ENCODE measurements around the gene DOC2B. TPM values are rescaled to one million over a fixed set of nuclear protein-coding genes. Genes with fewer than 3 reads are reported as not detected.
A peak's percentile ranks its signal among the peaks of the same experiment; 100 is the strongest.

DOC2B gene
- total and polyA plus RNA-seq, 2 of the 13 experiments (the other 11 are each of a cell fraction or from before 2014, with no cell fraction given), result 0.09 to 0.22 TPM

DNA sequence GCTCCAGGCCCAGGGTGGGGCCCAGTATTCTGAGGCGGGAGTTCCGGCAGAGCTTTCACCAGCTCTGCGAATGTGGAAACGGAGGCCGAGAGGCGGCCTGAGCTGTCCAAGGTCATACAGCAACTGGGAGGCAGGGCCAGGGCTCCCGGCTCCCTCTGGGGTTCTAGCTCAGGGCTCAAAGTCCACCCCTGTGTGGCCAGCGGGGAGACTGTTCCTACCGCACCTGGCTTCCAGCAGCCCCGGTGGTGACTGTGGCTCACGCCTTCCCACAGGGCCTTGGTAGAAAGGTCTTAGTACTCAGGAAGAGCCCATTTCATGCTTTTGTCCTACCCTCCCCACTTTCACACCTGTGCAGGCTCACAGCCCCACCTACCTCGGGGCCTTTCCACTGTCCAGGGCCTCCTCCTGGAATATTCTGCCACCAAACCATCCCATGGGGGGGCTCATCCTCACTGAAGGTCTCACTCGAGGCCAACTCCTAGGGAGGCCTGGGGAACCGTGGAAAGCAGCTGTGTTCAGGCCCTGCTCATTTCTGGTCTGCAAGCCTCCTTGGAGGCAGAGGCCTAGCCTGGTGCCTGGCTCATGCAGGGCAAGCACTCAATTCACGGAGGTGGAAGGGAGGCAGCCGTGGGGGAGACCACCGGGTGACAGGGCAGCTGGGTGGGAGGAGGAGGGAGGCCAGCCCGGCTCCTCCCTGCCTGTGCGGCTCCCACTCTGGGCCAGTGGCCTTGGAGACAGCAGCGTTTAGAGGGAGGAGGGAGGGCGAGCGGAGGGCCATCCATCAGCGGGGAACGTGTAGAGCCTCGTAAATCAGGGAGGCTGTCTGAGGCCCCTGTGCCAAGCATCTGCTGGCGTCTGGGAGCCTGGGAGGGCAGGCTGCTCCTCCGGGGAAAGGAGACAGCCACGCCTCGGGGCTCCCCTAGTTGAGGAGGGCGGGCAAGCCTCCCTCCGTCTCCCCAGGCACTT, 12.7 kb upstream of the DOC2B start (continued):
- TF ChIP-seq, protein P1, sequence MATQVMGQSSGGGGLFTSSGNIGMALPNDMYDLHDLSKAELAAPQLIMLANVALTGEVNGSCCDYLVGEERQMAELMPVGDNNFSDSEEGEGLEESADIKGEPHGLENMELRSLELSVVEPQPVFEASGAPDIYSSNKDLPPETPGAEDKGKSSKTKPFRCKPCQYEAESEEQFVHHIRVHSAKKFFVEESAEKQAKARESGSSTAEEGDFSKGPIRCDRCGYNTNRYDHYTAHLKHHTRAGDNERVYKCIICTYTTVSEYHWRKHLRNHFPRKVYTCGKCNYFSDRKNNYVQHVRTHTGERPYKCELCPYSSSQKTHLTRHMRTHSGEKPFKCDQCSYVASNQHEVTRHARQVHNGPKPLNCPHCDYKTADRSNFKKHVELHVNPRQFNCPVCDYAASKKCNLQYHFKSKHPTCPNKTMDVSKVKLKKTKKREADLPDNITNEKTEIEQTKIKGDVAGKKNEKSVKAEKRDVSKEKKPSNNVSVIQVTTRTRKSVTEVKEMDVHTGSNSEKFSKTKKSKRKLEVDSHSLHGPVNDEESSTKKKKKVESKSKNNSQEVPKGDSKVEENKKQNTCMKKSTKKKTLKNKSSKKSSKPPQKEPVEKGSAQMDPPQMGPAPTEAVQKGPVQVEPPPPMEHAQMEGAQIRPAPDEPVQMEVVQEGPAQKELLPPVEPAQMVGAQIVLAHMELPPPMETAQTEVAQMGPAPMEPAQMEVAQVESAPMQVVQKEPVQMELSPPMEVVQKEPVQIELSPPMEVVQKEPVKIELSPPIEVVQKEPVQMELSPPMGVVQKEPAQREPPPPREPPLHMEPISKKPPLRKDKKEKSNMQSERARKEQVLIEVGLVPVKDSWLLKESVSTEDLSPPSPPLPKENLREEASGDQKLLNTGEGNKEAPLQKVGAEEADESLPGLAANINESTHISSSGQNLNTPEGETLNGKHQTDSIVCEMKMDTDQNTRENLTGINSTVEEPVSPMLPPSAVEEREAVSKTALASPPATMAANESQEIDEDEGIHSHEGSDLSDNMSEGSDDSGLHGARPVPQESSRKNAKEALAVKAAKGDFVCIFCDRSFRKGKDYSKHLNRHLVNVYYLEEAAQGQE (IDR thresholded peaks at IDR 0.05; ENCODE audit: borderline replicate concordance in 1 of 2, low read depth in 1 of 2, low read length in 2 of 2), result peak; percentile 4 to 66; a peak in 2 of 4 replicates
- peak; percentile 87; the same call in 1 of the 2 replicates for TF ChIP-seq ESRRA (CRISPR knock-in tag; IDR thresholded peaks at IDR 0.05; ENCODE audit: low read depth)
- no peak for TF ChIP-seq NFIB (CRISPR knock-in tag; IDR thresholded peaks at IDR 0.05; ENCODE audit: borderline replicate concordance)
- no peak for TF ChIP-seq ZNF552 (CRISPR knock-in tag; IDR thresholded peaks at IDR 0.05; ENCODE audit: borderline replicate concordance)
- no peak for TF ChIP-seq ZNF788 (CRISPR knock-in tag; IDR thresholded peaks at IDR 0.05; ENCODE audit: borderline replicate concordance)
- no peak for TF ChIP-seq ZSCAN30 (CRISPR knock-in tag; IDR thresholded peaks at IDR 0.05)
- TF ChIP-seq, protein P2, sequence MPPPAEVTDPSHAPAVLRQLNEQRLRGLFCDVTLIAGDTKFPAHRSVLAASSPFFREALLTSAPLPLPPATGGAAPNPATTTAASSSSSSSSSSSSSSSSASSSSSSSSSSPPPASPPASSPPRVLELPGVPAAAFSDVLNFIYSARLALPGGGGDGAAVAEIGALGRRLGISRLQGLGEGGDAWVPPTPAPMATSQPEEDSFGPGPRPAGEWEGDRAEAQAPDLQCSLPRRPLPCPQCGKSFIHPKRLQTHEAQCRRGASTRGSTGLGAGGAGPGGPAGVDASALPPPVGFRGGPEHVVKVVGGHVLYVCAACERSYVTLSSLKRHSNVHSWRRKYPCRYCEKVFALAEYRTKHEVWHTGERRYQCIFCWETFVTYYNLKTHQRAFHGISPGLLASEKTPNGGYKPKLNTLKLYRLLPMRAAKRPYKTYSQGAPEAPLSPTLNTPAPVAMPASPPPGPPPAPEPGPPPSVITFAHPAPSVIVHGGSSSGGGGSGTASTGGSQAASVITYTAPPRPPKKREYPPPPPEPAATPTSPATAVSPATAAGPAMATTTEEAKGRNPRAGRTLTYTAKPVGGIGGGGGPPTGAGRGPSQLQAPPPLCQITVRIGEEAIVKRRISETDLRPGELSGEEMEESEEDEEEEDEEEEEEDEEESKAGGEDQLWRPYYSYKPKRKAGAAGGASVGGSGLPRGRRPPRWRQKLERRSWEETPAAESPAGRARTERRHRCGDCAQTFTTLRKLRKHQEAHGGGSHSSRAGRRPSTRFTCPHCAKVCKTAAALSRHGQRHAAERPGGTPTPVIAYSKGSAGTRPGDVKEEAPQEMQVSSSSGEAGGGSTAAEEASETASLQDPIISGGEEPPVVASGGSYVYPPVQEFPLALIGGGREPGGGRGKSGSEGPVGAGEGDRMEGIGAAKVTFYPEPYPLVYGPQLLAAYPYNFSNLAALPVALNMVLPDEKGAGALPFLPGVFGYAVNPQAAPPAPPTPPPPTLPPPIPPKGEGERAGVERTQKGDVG (CRISPR knock-in tag; IDR thresholded peaks at IDR 0.05; ENCODE audit: borderline replicate concordance), result 0 out of 2 replicates have a peak, but pooled peaks have one; percentile 53
- 0 out of 2 replicates have a peak, but pooled peaks have one; percentile 66 for TF ChIP-seq ZNF556 (CRISPR knock-in tag; IDR thresholded peaks at IDR 0.05; ENCODE audit: borderline replicate concordance)
- peak; percentile 54; the same call in 1 of the 2 replicates for TF ChIP-seq HDAC2 (CRISPR knock-in tag; IDR thresholded peaks at IDR 0.05)
- no peak for TF ChIP-seq NR2F6 (IDR thresholded peaks at IDR 0.05)
- TF ChIP-seq NR2F6 (CRISPR knock-in tag; IDR thresholded peaks at IDR 0.05), result no peak
- TF ChIP-seq, protein P3, sequence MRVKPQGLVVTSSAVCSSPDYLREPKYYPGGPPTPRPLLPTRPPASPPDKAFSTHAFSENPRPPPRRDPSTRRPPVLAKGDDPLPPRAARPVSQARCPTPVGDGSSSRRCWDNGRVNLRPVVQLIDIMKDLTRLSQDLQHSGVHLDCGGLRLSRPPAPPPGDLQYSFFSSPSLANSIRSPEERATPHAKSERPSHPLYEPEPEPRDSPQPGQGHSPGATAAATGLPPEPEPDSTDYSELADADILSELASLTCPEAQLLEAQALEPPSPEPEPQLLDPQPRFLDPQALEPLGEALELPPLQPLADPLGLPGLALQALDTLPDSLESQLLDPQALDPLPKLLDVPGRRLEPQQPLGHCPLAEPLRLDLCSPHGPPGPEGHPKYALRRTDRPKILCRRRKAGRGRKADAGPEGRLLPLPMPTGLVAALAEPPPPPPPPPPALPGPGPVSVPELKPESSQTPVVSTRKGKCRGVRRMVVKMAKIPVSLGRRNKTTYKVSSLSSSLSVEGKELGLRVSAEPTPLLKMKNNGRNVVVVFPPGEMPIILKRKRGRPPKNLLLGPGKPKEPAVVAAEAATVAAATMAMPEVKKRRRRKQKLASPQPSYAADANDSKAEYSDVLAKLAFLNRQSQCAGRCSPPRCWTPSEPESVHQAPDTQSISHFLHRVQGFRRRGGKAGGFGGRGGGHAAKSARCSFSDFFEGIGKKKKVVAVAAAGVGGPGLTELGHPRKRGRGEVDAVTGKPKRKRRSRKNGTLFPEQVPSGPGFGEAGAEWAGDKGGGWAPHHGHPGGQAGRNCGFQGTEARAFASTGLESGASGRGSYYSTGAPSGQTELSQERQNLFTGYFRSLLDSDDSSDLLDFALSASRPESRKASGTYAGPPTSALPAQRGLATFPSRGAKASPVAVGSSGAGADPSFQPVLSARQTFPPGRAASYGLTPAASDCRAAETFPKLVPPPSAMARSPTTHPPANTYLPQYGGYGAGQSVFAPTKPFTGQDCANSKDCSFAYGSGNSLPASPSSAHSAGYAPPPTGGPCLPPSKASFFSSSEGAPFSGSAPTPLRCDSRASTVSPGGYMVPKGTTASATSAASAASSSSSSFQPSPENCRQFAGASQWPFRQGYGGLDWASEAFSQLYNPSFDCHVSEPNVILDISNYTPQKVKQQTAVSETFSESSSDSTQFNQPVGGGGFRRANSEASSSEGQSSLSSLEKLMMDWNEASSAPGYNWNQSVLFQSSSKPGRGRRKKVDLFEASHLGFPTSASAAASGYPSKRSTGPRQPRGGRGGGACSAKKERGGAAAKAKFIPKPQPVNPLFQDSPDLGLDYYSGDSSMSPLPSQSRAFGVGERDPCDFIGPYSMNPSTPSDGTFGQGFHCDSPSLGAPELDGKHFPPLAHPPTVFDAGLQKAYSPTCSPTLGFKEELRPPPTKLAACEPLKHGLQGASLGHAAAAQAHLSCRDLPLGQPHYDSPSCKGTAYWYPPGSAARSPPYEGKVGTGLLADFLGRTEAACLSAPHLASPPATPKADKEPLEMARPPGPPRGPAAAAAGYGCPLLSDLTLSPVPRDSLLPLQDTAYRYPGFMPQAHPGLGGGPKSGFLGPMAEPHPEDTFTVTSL (CRISPR knock-in tag; IDR thresholded peaks at IDR 0.05; ENCODE audit: borderline replicate concordance), result no peak
- TF ChIP-seq ETV5 (CRISPR knock-in tag; IDR thresholded peaks at IDR 0.05; ENCODE audit: borderline replicate concordance), result peak; percentile 27; the same call in 1 of the 2 replicates

Data from HepG2 (cell line).